ENCODE data around the gene USP35. TPM values are rescaled to one million over a fixed set of nuclear protein-coding genes. Genes with fewer than 3 reads are reported as not detected.
"Not testable (repeated sequence)": the region's sequence is repeated elsewhere in the genome, so short reads cannot be mapped to it uniquely, and the experiment has no call there.

Gene USP35
- total RNA-seq, 1 experiment from 2014 or later = 5.1 TPM

DNA sequence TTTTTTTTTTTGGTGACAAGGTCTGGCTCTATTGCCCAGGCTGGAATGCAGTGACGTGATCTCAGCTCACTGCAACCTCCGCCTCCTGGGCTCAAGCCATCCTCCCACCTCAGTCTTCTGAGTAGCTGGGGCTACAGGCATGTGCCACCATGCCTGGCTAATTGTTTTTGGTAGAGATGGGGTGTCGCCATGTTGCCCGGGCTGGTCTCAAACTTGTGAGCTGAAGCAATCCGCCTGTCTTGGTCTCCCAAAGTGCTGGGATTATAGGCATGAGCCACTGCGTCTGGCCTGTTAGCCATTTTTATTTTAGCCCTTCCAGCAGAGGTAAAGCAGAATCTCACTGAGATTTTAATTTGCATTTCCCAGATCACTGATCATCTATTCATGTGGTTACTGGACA is 44.3 kb downstream of the USP35 start:
- not testable (repeated sequence) for DNase-seq (ENCODE audit: low spot score)

GRCh38 chr11:78234006-78234405 is 45.3 kb downstream of the USP35 start:
- no peak for DNase-seq (ENCODE audit: low spot score)

DNA sequence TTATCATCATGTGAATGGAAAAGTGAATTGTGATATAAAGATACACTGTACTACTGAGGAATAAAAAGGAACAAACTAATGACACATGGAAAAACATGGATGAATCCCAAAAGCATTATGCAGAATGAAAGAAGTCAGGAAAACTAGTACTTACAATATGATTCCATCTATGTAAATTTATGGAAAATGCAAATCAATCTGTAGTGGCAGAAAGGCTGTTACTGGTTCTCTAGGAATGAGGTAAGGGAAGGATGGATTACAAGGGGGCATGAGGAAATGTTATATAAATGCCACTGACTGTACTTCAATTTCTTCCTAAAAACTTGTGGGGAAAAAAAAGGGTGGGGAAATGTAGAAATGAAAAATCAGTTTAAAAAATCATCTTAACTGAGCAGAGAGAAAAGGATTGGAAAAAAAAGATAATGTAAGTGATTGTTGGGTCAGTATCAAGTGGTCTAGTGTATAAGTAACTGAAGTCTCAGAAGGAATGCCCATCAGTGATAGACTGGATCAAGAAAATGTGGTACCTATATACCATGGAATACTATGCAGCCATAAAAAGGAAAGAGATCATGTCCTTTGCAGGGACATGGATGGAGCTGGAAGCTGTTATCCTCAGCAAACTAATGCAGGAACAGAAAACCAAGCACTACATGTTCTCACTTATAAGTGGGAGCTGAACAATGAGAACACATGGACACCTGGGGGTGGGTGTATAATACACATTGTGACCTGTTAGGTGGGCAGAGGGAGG is 48.8 kb downstream of the USP35 start:
- no peak for DNase-seq (ENCODE audit: low spot score)

DNA sequence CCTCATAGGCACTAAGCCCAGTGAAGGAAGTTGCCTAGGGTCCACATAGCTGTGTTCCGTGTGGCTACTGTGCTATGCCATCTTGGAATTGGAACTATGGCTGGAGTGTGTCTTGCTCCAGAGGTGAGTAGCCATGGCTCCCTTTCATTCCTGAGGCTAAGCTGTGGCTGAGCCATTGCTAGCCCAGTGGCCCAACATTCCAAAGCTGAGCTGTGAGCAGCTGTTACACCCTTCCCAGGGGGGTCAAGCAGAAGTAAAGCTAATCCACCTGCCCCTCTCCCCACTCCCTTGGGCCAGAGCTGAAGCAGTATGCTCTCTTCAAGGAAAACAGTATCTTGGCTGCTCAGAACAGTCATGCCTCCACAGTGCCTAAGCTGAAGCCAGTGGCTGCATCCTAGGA is 51.1 kb downstream of the USP35 start:
- DNase-seq (ENCODE audit: low spot score) = no peak

DNA sequence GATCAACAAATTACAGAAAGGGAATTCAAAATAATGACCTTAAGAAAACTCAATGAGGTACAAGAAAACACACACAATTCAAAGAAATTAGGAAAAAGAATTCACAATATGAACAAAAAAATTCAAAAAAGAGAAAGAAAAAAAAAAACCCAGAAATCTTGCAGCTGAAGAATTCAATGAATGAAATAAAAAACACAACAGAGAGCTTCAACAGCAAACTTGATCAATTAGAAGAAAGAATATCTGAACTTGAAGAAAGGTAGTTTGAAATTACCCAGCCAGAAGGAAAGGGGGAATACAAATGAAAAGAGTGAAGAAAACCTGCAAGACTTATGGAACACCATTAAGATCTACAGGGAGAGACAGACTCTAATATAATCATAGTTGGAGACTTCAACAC is 52.8 kb downstream of the USP35 start:
- DNase-seq (ENCODE audit: low spot score) = no peak

GRCh38 chr11:78244080-78244479 is 55.4 kb downstream of the USP35 start:
- DNase-seq (ENCODE audit: low spot score) = no peak

- no peak for DNase-seq (ENCODE audit: low spot score)
Observed at GRCh38 chr11:78244546-78245255, 56.0 kb downstream of the USP35 start.

- DNase-seq (ENCODE audit: low spot score) = no peak
Observed at GRCh38 chr11:78248191-78248590, 59.5 kb downstream of the USP35 start.

GRCh38 chr11:78248903-78249302 is 60.2 kb downstream of the USP35 start:
- no peak for DNase-seq (ENCODE audit: low spot score)

DNA sequence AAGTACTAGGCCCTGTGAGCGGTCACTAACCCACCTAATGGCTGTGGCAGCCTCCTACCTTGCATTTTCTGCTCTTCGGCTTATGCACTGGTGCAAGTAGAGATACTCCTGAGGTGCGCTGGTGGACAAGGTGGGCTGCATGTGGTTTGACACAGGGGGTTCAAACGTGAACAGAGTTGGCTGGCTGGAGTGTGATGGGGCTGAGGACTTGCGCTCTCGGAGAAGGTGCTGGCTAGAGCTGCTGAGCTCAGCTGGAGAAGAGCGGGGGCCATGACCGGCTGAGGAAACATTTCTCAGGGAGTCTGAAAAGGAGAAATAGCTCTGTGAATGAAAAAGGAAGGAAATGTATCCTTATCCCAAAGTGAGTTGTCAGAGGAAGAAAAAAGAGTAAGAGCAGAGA is 61.4 kb downstream of the USP35 start:
- DNase-seq (ENCODE audit: low spot score) = no peak

DNA sequence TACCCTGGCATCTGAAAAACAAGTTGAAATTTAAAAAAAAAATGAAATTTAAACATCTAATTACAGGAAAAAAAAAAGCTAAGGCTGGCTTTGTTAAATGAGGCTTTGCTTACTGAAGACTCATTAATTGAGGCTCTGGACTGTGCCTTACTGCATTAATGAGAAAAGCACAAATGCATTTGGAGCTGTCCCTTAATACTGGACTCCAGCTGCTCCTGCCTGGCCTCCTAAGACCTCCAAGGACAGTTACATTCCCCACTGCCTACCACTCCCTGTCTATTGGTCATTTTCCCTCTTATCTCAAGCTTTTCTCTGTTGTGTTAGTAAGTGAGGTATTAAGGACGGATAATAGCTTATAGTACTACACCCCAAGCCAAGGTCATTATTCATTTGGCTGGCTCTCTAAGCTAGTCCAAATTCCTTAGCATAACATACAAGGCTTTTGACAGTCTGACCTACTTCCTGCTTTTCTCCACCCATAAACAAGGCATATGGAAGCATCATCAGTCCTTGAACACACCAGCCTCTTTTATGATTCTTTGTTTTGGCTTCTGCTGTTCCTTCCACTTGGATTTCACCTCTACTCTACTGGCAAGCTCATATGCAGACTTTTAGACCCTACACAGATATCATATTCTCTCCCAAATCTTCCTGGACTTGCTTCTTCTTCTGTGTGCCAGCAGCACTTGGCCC is 62.5 kb downstream of the USP35 start:
- no peak for DNase-seq (ENCODE audit: low spot score)

DNA sequence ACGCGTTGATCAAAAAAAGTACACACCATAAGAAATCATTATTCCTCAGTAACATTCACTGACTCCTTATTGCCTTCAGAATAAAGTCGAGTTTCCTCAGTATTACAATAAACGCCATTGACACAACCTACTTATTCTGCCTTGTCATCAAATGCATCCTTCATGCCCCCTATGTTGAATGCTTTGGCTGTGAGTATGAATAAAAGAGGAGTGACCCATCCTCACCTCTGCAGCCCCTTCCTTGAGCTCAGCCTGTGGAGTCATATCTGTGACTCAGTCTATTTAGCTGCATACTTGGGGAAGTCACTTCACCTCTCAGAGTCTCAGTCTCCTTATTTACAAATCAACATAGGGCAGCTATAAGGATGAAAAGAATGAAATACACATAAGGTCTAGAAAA is 65.1 kb downstream of the USP35 start:
- no peak for DNase-seq (ENCODE audit: low spot score)

- no peak for DNase-seq (ENCODE audit: low spot score)
Observed at GRCh38 chr11:78254268-78254667, 65.5 kb downstream of the USP35 start.

- no peak for DNase-seq (ENCODE audit: low spot score)
Observed at GRCh38 chr11:78255919-78256318, 67.2 kb downstream of the USP35 start.

DNA sequence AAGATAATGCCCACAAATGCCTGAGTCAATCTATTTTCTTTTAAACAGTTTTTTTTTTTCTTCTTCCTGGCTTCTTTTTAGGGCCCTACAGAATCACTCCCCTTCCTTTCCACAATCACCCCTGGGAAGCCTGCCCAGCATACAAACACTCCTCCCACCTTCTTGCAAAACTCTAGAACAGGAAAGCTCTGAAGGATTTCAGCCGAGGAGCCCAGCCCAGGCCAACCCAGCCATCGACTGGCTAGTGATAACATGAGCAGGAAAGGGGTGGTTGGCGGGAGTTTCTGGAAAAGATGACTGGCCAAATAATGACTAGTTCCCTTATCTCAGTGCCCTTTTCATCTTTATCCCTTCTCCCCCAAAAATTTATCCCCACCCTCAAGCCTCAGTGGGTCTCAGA is 68.2 kb downstream of the USP35 start:
- DNase-seq (ENCODE audit: low spot score) = no peak

- DNase-seq (ENCODE audit: low spot score) = no peak
Observed at GRCh38 chr11:78257654-78258053, 68.9 kb downstream of the USP35 start.

DNA sequence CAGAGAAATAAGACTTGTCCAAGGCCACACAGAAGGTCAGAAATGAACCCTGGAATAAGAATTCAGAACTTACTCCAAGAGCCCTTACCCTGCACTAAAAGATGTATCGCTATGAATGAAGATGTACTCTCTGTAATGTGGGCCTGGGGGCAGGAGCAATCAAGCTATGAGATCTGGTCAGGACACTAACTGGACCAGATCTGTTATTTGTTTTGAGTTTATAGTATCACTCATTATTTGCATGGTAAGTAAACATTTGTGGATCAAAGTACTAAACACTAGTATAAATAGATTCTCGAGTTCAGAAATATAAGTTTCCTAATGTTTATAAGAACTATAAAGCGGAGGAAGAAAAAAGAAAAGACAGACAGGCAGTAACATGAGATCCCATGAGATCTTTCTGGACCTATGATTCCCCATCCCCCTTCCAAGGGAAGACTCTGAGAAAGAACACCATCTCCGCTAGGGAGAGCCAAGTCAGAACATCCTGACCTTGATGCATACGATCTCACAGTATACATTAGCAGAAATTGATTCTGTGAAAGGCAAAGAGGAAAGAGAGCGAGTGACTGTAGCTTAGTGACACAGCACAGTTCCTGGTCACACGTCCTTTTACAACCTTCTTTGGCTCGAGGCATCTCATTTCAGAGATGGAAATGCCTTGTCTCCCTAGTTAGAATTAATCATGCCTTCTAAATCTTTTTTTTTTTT is 71.2 kb downstream of the USP35 start:
- DNase-seq (ENCODE audit: low spot score) = no peak

DNA sequence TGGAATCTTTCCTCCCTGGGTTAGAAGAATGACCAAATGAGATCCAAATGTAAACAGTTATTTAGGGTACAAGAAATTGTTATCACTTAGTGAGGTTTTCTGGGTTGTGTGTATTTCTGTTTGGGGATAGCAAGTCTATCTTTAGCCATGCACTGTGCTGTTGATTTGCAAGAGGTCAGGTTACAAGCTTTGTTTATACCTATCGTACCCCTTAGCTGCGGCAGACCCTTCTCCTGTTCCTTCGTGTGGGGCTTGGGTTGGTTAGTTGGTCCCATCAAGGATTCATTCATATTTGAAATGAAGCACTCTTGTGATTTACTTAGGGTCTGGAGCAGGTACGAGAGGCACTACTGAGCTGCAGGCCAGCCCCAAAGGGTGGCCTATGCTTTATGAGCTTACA is 72.6 kb downstream of the USP35 start:
- DNase-seq (ENCODE audit: low spot score) = no peak

GRCh38 chr11:78261828-78262227 is 73.1 kb downstream of the USP35 start:
- no peak for DNase-seq (ENCODE audit: low spot score)

GRCh38 chr11:78262238-78262637 is 73.5 kb downstream of the USP35 start:
- no peak for DNase-seq (ENCODE audit: low spot score)

- no peak for DNase-seq (ENCODE audit: low spot score)
Observed at GRCh38 chr11:78262691-78263090, 74.0 kb downstream of the USP35 start.

All from HT-29 (cell line).